Suprapubic skin (tissue), 4 donors: ENCODE measurements around the gene C10orf105.

Experiments
- POLR2A ChIP-seq, 2 donors: fragments of 450-650 bp; IDR thresholded peaks; one replicate each; pipeline ENCODE4 v1.6.1; 2017; ENCODE audit warnings: antibody characterized with exemption in 2 of 2, mild to moderate bottlenecking in 2 of 2, moderate library complexity in 2 of 2
- POLR2AphosphoS5 ChIP-seq, 3 donors: sonication (generic); formaldehyde crosslinking; IDR thresholded peaks; one replicate each; pipeline ENCODE4 v1.6.1; 2017; ENCODE audit warnings: antibody characterized with exemption in 3 of 3
- TF ChIP-seq, protein P1 (sequence below), 2 donors: fragments of 200-600 bp in 1 of 2; fragments of 450-650 bp in 1 of 2; sonication (generic) in 1 of 2; IDR thresholded peaks; one replicate each; pipeline ENCODE4 v1.5.1; 2016 to 2019; ENCODE audit warnings: antibody characterized with exemption in 2 of 2, mild to moderate bottlenecking in 1 of 2, moderate library complexity in 1 of 2

DNA sequence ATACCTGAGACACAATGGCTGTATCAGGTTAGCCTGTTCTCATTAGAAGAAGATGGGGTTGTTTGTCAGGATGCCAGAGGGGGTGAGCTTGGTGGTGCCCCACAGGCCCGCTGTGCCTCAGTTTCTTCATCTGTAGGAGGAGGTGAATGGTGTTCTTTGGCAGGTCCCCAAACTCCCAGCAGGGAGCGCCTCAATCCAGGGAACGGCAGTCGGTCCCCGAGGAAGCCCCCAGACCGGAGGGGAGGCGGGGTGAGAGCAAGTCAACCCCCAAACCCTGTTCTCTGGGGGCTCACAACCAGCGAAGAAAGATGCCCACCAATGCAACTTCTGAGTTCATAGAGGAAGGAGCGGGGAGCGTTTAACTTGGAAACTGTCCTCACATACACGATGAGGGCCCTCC, 16.0 kb downstream of the C10orf105 start:
- TF ChIP-seq POLR2A (IDR thresholded peaks at IDR 0.05) (no peak), POLR2AphosphoS5 (IDR thresholded peaks at IDR 0.05) (no peak)
- TF ChIP-seq, protein P1, sequence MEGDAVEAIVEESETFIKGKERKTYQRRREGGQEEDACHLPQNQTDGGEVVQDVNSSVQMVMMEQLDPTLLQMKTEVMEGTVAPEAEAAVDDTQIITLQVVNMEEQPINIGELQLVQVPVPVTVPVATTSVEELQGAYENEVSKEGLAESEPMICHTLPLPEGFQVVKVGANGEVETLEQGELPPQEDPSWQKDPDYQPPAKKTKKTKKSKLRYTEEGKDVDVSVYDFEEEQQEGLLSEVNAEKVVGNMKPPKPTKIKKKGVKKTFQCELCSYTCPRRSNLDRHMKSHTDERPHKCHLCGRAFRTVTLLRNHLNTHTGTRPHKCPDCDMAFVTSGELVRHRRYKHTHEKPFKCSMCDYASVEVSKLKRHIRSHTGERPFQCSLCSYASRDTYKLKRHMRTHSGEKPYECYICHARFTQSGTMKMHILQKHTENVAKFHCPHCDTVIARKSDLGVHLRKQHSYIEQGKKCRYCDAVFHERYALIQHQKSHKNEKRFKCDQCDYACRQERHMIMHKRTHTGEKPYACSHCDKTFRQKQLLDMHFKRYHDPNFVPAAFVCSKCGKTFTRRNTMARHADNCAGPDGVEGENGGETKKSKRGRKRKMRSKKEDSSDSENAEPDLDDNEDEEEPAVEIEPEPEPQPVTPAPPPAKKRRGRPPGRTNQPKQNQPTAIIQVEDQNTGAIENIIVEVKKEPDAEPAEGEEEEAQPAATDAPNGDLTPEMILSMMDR (IDR thresholded peaks at IDR 0.05), result no peak
